ENCODE measurements around the gene TRAF3IP1. TPM values are rescaled to one million over a fixed set of nuclear protein-coding genes. Genes with fewer than 3 reads are reported as not detected.
"Not testable (repeated sequence)": the region's sequence is repeated elsewhere in the genome, so short reads cannot be mapped to it uniquely, and the experiment has no call there.

TRAF3IP1 gene
- total RNA-seq, 6 donors from 2014 or later = 14.0 to 26.8 (median 18.8) TPM

- Histone ChIP-seq H3K36me3 (peaks cover 0 to 48% (median 12%) of the 10 kb centered on the region in 4 donors), H3K4me1 (no peaks in the 10 kb centered on the region), H3K9me3 (no peaks in the 10 kb centered on the region), H3K27ac (no peak overlapping the region), H3K27me3 (no peaks in the 10 kb centered on the region), H3K4me3 (no peak overlapping the region)
- ATAC-seq (ENCODE audit: low FRiP score in 2 of 2) (no peak), DNase-seq (no peak)
- 96 to 98% methylated on average over 3 of the region's 3 CpGs for WGBS, 2 donors
- TF ChIP-seq EP300 (IDR thresholded peaks at IDR 0.05) (no peak), POLR2AphosphoS5 (IDR thresholded peaks at IDR 0.05) (no peak), POLR2A (IDR thresholded peaks at IDR 0.05) (no peak), CTCF (IDR thresholded peaks at IDR 0.05) (no peak)
Measured at GRCh38 chr2:238327751-238328150, 7.4 kb downstream of the TRAF3IP1 start.

GRCh38 chr2:238330391-238330790 is 10.1 kb downstream of the TRAF3IP1 start:
- no peaks in the 10 kb centered on the region for H3K4me1 ChIP-seq
- H3K36me3 ChIP-seq = peaks cover 0 to 53% (median 16%) of the 10 kb centered on the region in 4 donors
- TF ChIP-seq POLR2A (IDR thresholded peaks at IDR 0.05) (no peak), CTCF (IDR thresholded peaks at IDR 0.05) (no peak), EP300 (IDR thresholded peaks at IDR 0.05) (no peak), POLR2AphosphoS5 (IDR thresholded peaks at IDR 0.05) (no peak)
- ATAC-seq (ENCODE audit: low FRiP score in 2 of 2) (no peak), DNase-seq (peak in 1 of 2 donors; percentile 41)
- H3K9me3 ChIP-seq = no peaks in the 10 kb centered on the region
- H3K27me3 ChIP-seq = no peaks in the 10 kb centered on the region
- no peak overlapping the region for H3K4me3 ChIP-seq
- 98 to 100% methylated on average over 7 to 9 of the region's 9 CpGs for WGBS, 2 donors
- H3K27ac ChIP-seq = no peak overlapping the region

- no peaks in the 10 kb centered on the region for H3K9me3 ChIP-seq
- ATAC-seq (ENCODE audit: low FRiP score in 2 of 2) (no peak), DNase-seq (no peak)
- WGBS, 2 donors = 88 to 91% methylated on average over 5 of the region's 5 CpGs
- H3K27me3 ChIP-seq = no peaks in the 10 kb centered on the region
- H3K36me3 ChIP-seq = peaks cover 0 to 44% (median 11%) of the 10 kb centered on the region in 4 donors
- TF ChIP-seq CTCF (IDR thresholded peaks at IDR 0.05) (no peak), POLR2AphosphoS5 (IDR thresholded peaks at IDR 0.05) (no peak), EP300 (IDR thresholded peaks at IDR 0.05) (no peak), POLR2A (IDR thresholded peaks at IDR 0.05) (no peak)
- H3K4me3 ChIP-seq = no peak overlapping the region
- H3K4me1 ChIP-seq = no peaks in the 10 kb centered on the region
- no peak overlapping the region for H3K27ac ChIP-seq
Measured at GRCh38 chr2:238331916-238332315, 11.6 kb downstream of the TRAF3IP1 start.

GRCh38 chr2:238334885-238335284 is 14.6 kb downstream of the TRAF3IP1 start:
- DNase-seq (no peak), ATAC-seq (ENCODE audit: low FRiP score in 2 of 2) (no peak)
- H3K4me1 ChIP-seq = no peaks in the 10 kb centered on the region
- 92 to 94% methylated on average over 6 of the region's 6 CpGs for WGBS, 2 donors
- peaks cover 0 to 31% (median 12%) of the 10 kb centered on the region in 4 donors for H3K36me3 ChIP-seq
- TF ChIP-seq CTCF (IDR thresholded peaks at IDR 0.05) (no peak), POLR2A (IDR thresholded peaks at IDR 0.05) (no peak), EP300 (IDR thresholded peaks at IDR 0.05) (no peak), POLR2AphosphoS5 (IDR thresholded peaks at IDR 0.05) (no peak)
- no peaks in the 10 kb centered on the region for H3K27me3 ChIP-seq
- H3K4me3 ChIP-seq = no peak overlapping the region
- H3K27ac ChIP-seq = no peak overlapping the region
- H3K9me3 ChIP-seq = no peaks in the 10 kb centered on the region

GRCh38 chr2:238335591-238335990 is 15.3 kb downstream of the TRAF3IP1 start:
- not testable (repeated sequence) for H3K9me3 ChIP-seq; ATAC-seq (ENCODE audit: low FRiP score in 2 of 2); H3K4me3 ChIP-seq; H3K27me3 ChIP-seq; H3K27ac ChIP-seq; DNase-seq; H3K4me1 ChIP-seq
- WGBS, 2 donors = 91% methylated on average over 8 of the region's 8 CpGs
- H3K36me3 ChIP-seq = peaks cover 0 to 24% (median 12%) of the 10 kb centered on the region in 4 donors
